HepG2 (cell line): ENCODE data around the gene P4HTM. TPM values are rescaled to one million over a fixed set of nuclear protein-coding genes. Genes with fewer than 3 reads are reported as not detected.

Experiments
- ATAC-seq: fragments of 200-7000 bp; cut with Tn5 transposase; 3 replicates; pipeline ENCODE4 v1.9.1; 2020; ENCODE audit warnings: mild to moderate bottlenecking, moderate library complexity
- BruUV-seq: library from RNA; stranded (reverse); fragments of 400-500 nt; replicated peaks from 2 replicates; lab custom pipeline; 2021; lab: Mats Ljungman, UMichigan
- CTCF ChIA-PET: fragments of 300-600 bp; formaldehyde crosslinking; extraction: SDS; loops from one replicate; lab custom pipeline; 2021; ENCODE audit warnings: low total read pairs, inconsistent platforms, low intra/inter-chr PET ratio; lab: Yijun Ruan, JAX
- POLR2A ChIA-PET: fragments of 350-600 bp; sonication (Branson Sonifier 250); formaldehyde crosslinking; loops from one replicate; lab custom pipeline; 2020; ENCODE audit warnings: antibody characterized with exemption, inconsistent platforms; lab: Yijun Ruan, JAX
- DNase-seq: peaks from one replicate; pipeline ENCODE4 v3.0.0-alpha.2; 2015; ENCODE audit warnings: low spot score
- FAIRE-seq: peaks from 3 replicates; lab custom pipeline; 2011; peaks lifted over from hg19 to GRCh38; lab: Jason Lieb, UNC
- H2AFZ ChIP-seq: one replicate; pipeline ENCODE4 v1.6.1; 2011; ENCODE audit warnings: low read length, inconsistent platforms
- H3K27ac ChIP-seq: fragments of 300-600 bp; 3 replicates; pipeline ENCODE4 v1.8.0; 2011; ENCODE audit warnings: mixed run types, mild to moderate bottlenecking, mixed read lengths, low read length, inconsistent platforms; ENCODE audit not compliant: insufficient read depth; ENCODE audit errors: extremely low read length
- H3K27me3 ChIP-seq, 2 experiments: fragments of 200-600 bp in 1 of 2; 2 replicates in 1 of 2; 3 replicates in 1 of 2; pipeline versions ENCODE4 v1.6.0 to v1.8.0; 2011; ENCODE audit warnings: low read length in 2 of 2, mild to moderate bottlenecking in 2 of 2, moderate library complexity in 2 of 2, inconsistent platforms in 1 of 2; ENCODE audit not compliant: insufficient read depth in 2 of 2, control insufficient read depth in 1 of 2
- H3K36me3 ChIP-seq, 2 experiments: fragments of 200-600 bp in 1 of 2; replicated peaks in 1 of 2; 2 replicates in 1 of 2; 3 replicates in 1 of 2; pipeline versions ENCODE4 v1.5.1 to v1.8.0; 2011; ENCODE audit warnings: low read length in 2 of 2, inconsistent platforms in 1 of 2; ENCODE audit not compliant: insufficient read depth in 2 of 2, control insufficient read depth in 1 of 2
- H3K4me1 ChIP-seq: 2 replicates; pipeline ENCODE4 v1.5.1; 2012; ENCODE audit warnings: low read length, inconsistent platforms; ENCODE audit not compliant: insufficient read depth
- H3K4me2 ChIP-seq: 2 replicates; pipeline ENCODE4 v1.6.0; 2011; ENCODE audit warnings: low read depth, low read length, inconsistent platforms
- H3K4me3 ChIP-seq, 3 experiments: fragments of 200-600 bp in 1 of 3; sonication (generic), shearing (Covaris generic) in 1 of 3; replicated peaks in 1 of 3; 2 replicates each; pipeline ENCODE4 v1.5.1; 2011 to 2016; ENCODE audit warnings: low read length in 3 of 3, inconsistent platforms in 2 of 3, low read depth in 2 of 3, mild to moderate bottlenecking in 2 of 3, control low read depth in 1 of 3, mixed read lengths in 1 of 3; ENCODE audit not compliant: insufficient read depth in 1 of 3
- H3K79me2 ChIP-seq: one replicate; pipeline ENCODE4 v1.6.1; 2011; ENCODE audit warnings: low read length, inconsistent platforms; ENCODE audit not compliant: insufficient read depth
- H3K9ac ChIP-seq: 2 replicates; pipeline ENCODE4 v1.6.0; 2011; ENCODE audit warnings: mild to moderate bottlenecking, low read depth, low read length, inconsistent platforms; ENCODE audit not compliant: insufficient read depth
- H3K9me3 ChIP-seq: 2 replicates; pipeline ENCODE4 v1.5.1; 2012; ENCODE audit warnings: mild to moderate bottlenecking, low read length
- H4K20me1 ChIP-seq: 2 replicates; pipeline ENCODE4 v1.6.0; 2011; ENCODE audit warnings: inconsistent platforms, mild to moderate bottlenecking, low read length, moderate library complexity; ENCODE audit not compliant: insufficient read depth
- ARNT2 ChIP-seq: sonication (generic); formaldehyde crosslinking; IDR thresholded peaks from 2 replicates; pipeline ENCODE4 v1.8.0; 2022; ENCODE audit warnings: mild to moderate bottlenecking, low read depth, missing genetic modification reagents, moderate library complexity
- MED8 ChIP-seq: sonication (generic); formaldehyde crosslinking; IDR thresholded peaks from 2 replicates; pipeline ENCODE4 v1.8.1; 2023; ENCODE audit warnings: mild to moderate bottlenecking, missing genetic modification reagents; ENCODE audit not compliant: insufficient replicate concordance
- MEIS2 ChIP-seq: sonication (generic); formaldehyde crosslinking; IDR thresholded peaks from 2 replicates; pipeline ENCODE4 v1.9.0; 2021; ENCODE audit warnings: mild to moderate bottlenecking, missing genetic modification reagents
- SIX1 ChIP-seq: sonication (generic); formaldehyde crosslinking; IDR thresholded peaks from 2 replicates; pipeline ENCODE4 v1.4.0; 2020; ENCODE audit warnings: missing genetic modification reagents, borderline replicate concordance
- TFAP4 ChIP-seq: sonication (generic); IDR thresholded peaks from 2 replicates; pipeline ENCODE4 v1.6.1; 2016; ENCODE audit warnings: low read depth, borderline replicate concordance
- ZBTB46 ChIP-seq: sonication (generic); formaldehyde crosslinking; IDR thresholded peaks from 2 replicates; pipeline ENCODE4 v1.4.0; 2020; ENCODE audit warnings: mild to moderate bottlenecking, missing genetic modification reagents, borderline replicate concordance
- ZFP90 ChIP-seq: sonication (generic); formaldehyde crosslinking; IDR thresholded peaks from 2 replicates; pipeline ENCODE4 v1.8.0; 2022; ENCODE audit warnings: missing genetic modification reagents, mild to moderate bottlenecking, inconsistent platforms, borderline replicate concordance
- ZNF33A ChIP-seq: sonication (generic); formaldehyde crosslinking; IDR thresholded peaks from 2 replicates; pipeline ENCODE4 v1.5.1; 2020; ENCODE audit warnings: missing genetic modification reagents, mild to moderate bottlenecking, moderate library complexity, borderline replicate concordance
- ZNF652 ChIP-seq: IDR thresholded peaks from 2 replicates; pipeline ENCODE4 v1.6.1; 2016; ENCODE audit warnings: low read depth, borderline replicate concordance
- ZNF747 ChIP-seq: sonication (generic); formaldehyde crosslinking; IDR thresholded peaks from 2 replicates; pipeline ENCODE4 v1.8.1; 2023; ENCODE audit warnings: missing genetic modification reagents, mild to moderate bottlenecking, borderline replicate concordance
- ZNF883 ChIP-seq: sonication (generic); formaldehyde crosslinking; IDR thresholded peaks from 2 replicates; pipeline ENCODE4 v1.5.1; 2020; ENCODE audit warnings: mild to moderate bottlenecking, missing genetic modification reagents; ENCODE audit errors: not compliant biosample characterization
- WGBS: methylation state at CpG from one replicate; pipeline ENCODE4 v1.1.6; 2017; ENCODE audit warnings: low lambda C conversion rate; 5-methylcytosine and 5-hydroxymethylcytosine counted together
- in situ Hi-C: cut with HindIII; loops from 2 replicates; pipeline ENCODE4 v1.10.0; 2017; ENCODE audit warnings: low pct_unique_long_range_greater_than_20kb; ENCODE audit not compliant: extremely low pct_ligation_motif_present
- intact Hi-C: fragments of 100-400 bp; cut with micrococcal nuclease; formaldehyde crosslinking; loops from one replicate; pipeline ENCODE4 v1.10.0; 2022; ENCODE audit not compliant: unreplicated experiment
- polyA plus RNA-seq, 8 experiments: library from polyadenylated mRNA; depleted of rRNA in 3 of 8; stranded (reverse) in 7 of 8; unstranded in 1 of 8; fragments of >200 nt; fragmentation: Illumina TruSeq in 4 of 8; extraction: Trizol in 4 of 8; gene quantifications; 2 replicates each; pipeline versions ENCODE4 v1.2.1 to v1.2.3, GENCODE V29; 2011 to 2016; ENCODE audit warnings: low read depth in 4 of 8, missing spikeins in 1 of 8, mixed read lengths in 1 of 8; ENCODE audit not compliant: insufficient read depth in 1 of 8
- total RNA-seq, 5 experiments: library from RNA; depleted of rRNA; stranded (reverse); fragments of >200 nt; fragmentation: Illumina TruSeq; extraction: Trizol; gene quantifications; 2 replicates each; pipeline ENCODE4 v1.2.3, GENCODE V29; 2016; ENCODE audit warnings: low read depth in 1 of 5

P4HTM gene
- total and polyA plus RNA-seq, 2 of the 13 experiments (the other 11 are each of a cell fraction or from before 2014, with no cell fraction given) = 0.01 TPM; not detected in 1

- TF ChIP-seq ZNF883 (no peak), MED8 (CRISPR knock-in tag) (no peak)
These were observed 40.0 kb upstream of the P4HTM start (continued) for GRCh38 chr3:48950051-48950450.

- Histone ChIP-seq H3K9me3 (no peaks in the 10 kb centered on the region), H4K20me1 (peaks cover 4% of the 10 kb centered on the region; the same call in 1 of the 2 replicates), H3K4me2 (no peak overlapping the region), H3K27me3 (no peaks in the 10 kb centered on the region), H3K36me3 (peaks cover 0 to 14% of the 10 kb centered on the region in 2 experiments; a peak in 3 of 5 replicates), H2AFZ (no peak overlapping the region), H3K4me3 (no peak overlapping the region), H3K79me2 (peaks cover 17% of the 10 kb centered on the region), H3K9ac (no peak overlapping the region), H3K27ac (no peak overlapping the region), H3K4me1 (peaks cover under 1% of the 10 kb centered on the region; the same call in 1 of the 2 replicates)
- TF ChIP-seq TFAP4 = no peak
- TF ChIP-seq ZBTB46 = no peak
- no peak for TF ChIP-seq ZNF747 (CRISPR knock-in tag)
- no peak for TF ChIP-seq ZNF652 (CRISPR knock-in tag)
- no peak for TF ChIP-seq SIX1
- TF ChIP-seq ARNT2 (CRISPR knock-in tag) = no peak
- TF ChIP-seq ZFP90 (CRISPR knock-in tag) = no peak
- no peak for TF ChIP-seq ZNF33A (CRISPR knock-in tag)
- TF ChIP-seq MEIS2 (CRISPR knock-in tag) = no peak
- BruUV-seq = no TSS peak
- FAIRE-seq = no peak
- intact Hi-C loops = loop anchor here (2.0 kb wide), 1 partner anchor 211 kb away; no protein-coding TSS in a partner anchor
- ATAC-seq = no peak
- WGBS = 95% methylated on average over 4 of the region's 4 CpGs
- in situ Hi-C loops = no loop called here
- DNase-seq = no peak
- POLR2A ChIA-PET = no interaction called here
- CTCF ChIA-PET = interaction anchor here (1.2 to 1.3 kb wide), 3 partner anchors 95 to 215 kb away, joined by 3 to 4 read pairs (median 3); no protein-coding TSS in a partner anchor
These were observed 38.3 kb upstream of the P4HTM start for GRCh38 chr3:48951764-48952163.
